ENCODE data around the gene CRYGD.

DNA sequence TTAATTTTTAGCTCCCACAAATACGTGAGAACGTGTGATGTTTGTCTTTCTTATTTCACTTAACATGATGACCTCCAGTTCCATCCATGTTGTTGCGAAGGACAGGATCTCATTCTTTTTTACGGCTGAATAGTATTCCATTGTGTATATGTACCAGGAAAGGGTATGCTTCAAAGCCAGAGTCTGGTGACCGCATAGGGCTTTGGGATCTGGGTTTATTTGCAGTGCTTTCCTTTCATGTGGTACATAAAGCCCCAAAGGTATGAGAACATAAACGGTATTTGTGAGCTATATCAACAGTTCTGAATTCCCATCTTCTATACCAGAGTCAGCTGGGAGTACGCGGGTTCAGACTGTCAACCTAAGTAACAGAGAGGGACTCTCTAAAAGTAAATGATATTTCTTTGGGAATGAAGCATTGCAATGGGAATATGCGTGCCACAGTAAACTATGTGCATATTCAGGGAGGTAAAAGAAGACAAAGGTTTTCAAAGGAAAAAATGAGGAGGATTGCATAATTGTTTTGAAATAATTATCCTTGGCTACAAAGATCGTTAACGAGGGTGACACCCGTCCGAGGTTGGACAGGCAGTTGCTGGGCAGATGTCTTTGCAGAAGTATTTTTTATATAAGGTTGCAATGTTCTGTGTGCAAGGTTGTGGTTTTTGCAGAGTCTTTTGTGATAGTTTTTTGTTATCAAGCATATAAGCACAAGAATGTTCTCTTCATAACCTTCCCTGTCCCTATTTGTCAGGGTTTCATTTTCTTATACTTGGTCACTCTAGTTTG, 24.4 kb downstream of the CRYGD start:
- no peak for TF ChIP-seq CTCF (IDR thresholded peaks at IDR 0.05)
- no peak for TF ChIP-seq POLR2A (IDR thresholded peaks at IDR 0.05)

Measured in heart left ventricle (tissue), 13 donors.